Esophagus squamous epithelium (tissue), 4 donors: ENCODE data around the gene DDAH2.

Source experiments
- CTCF ChIP-seq, 6 experiments: fragments of 450-650 bp in 4 of 6; fragments of 200-600 bp in 2 of 6; sonication (generic) in 2 of 6; IDR thresholded peaks; one replicate each; pipeline ENCODE4 v1.5.1; 2016 to 2019; ENCODE audit warnings: antibody characterized with exemption in 6 of 6, mild to moderate bottlenecking in 4 of 6, moderate library complexity in 4 of 6
- POLR2A ChIP-seq, 4 donors: fragments of 450-650 bp; IDR thresholded peaks; one replicate each; pipeline ENCODE4 v1.6.1; 2017; ENCODE audit warnings: antibody characterized with exemption in 4 of 4, mild to moderate bottlenecking in 4 of 4, moderate library complexity in 3 of 4

GRCh38 chr6:31691078-31691463 lies 38.0 kb downstream of the DDAH2 start:
- TF ChIP-seq POLR2A (IDR thresholded peaks at IDR 0.05) (no peak), CTCF (IDR thresholded peaks at IDR 0.05) (no peak)
